Activated T-helper 1 cell treated with Interleukin-2 at 50 U/mL for 16 hours (primary cell): ENCODE data around the gene SPC24.
"Not testable (repeated sequence)": the region's sequence is repeated elsewhere in the genome, so short reads cannot be mapped to it uniquely, and the experiment has no call there.

Source experiments
- DNase-seq: peaks from one replicate; pipeline ENCODE4 v3.0.0-alpha.2; 2020; ENCODE audit warnings: low read depth

Gene SPC24

GRCh38 chr19:11164879-11165406 lies 9.4 kb upstream of the SPC24 start:
- no peak for DNase-seq

- DNase-seq = no peak
Observed at GRCh38 chr19:11164296-11164695, 8.7 kb upstream of the SPC24 start.

GRCh38 chr19:11160440-11160768 lies 4.8 kb upstream of the SPC24 start:
- DNase-seq = not testable (repeated sequence)

- no peak for DNase-seq
Observed at GRCh38 chr19:11159598-11160439, 4.2 kb upstream of the SPC24 start.

GRCh38 chr19:11154683-11155047 lies 917 bp downstream of the SPC24 start:
- DNase-seq = no peak

- DNase-seq = no peak
Observed at GRCh38 chr19:11152318-11153062, 3.1 kb downstream of the SPC24 start.

- DNase-seq = no peak
Observed at GRCh38 chr19:11151181-11151580, 4.4 kb downstream of the SPC24 start.

- DNase-seq = no peak
Observed at GRCh38 chr19:11148001-11148400, 7.6 kb downstream of the SPC24 start.

- DNase-seq = no peak
Observed at GRCh38 chr19:11145536-11145924, 10.1 kb downstream of the SPC24 start.

GRCh38 chr19:11142528-11143171 lies 12.9 kb downstream of the SPC24 start:
- no peak for DNase-seq

- no peak for DNase-seq
Observed at GRCh38 chr19:11141937-11142527, 13.6 kb downstream of the SPC24 start.

- no peak for DNase-seq
Observed at GRCh38 chr19:11140896-11141295, 14.7 kb downstream of the SPC24 start.

GRCh38 chr19:11140023-11140538 lies 15.5 kb downstream of the SPC24 start:
- DNase-seq = not testable (repeated sequence)

GRCh38 chr19:11138601-11139300 lies 16.8 kb downstream of the SPC24 start:
- no peak for DNase-seq

- peak; percentile 36 for DNase-seq
Observed at GRCh38 chr19:11137542-11138384, 17.8 kb downstream of the SPC24 start.

- DNase-seq = no peak
Observed at GRCh38 chr19:11136400-11137101, 19.0 kb downstream of the SPC24 start.

- no peak for DNase-seq
Observed at GRCh38 chr19:11131471-11131870, 24.1 kb downstream of the SPC24 start.

- DNase-seq = peak; percentile 49
Observed at GRCh38 chr19:11130824-11131455, 24.6 kb downstream of the SPC24 start.

- DNase-seq = no peak
Observed at GRCh38 chr19:11127905-11128304, 27.7 kb downstream of the SPC24 start.
